Activated CD4-positive, alpha-beta T cell treated with anti-CD3 and anti-CD28 coated beads, Interleukin-2, amount 10 ng/mL, durations not matched to agents 24 days and 14 days (primary cell): Measurements from ENCODE around the gene PHKB. TPM values are rescaled to one million over a fixed set of nuclear protein-coding genes. Genes with fewer than 3 reads are reported as not detected.
"Not testable (repeated sequence)": the region's sequence is repeated elsewhere in the genome, so short reads cannot be mapped to it uniquely, and the experiment has no call there.

Experiments used
- DNase-seq: peaks from one replicate; pipeline ENCODE4 v3.0.0; 2022
- H3K27ac Mint-ChIP-seq: one replicate; pipeline ENCODE4 v1.8.0; 2022; ENCODE audit warnings: mild to moderate bottlenecking, mixed read lengths
- H3K27me3 Mint-ChIP-seq: one replicate; pipeline ENCODE4 v1.8.0; 2022; ENCODE audit warnings: mixed read lengths
- H3K36me3 Mint-ChIP-seq: one replicate; pipeline ENCODE4 v1.8.0; 2022; ENCODE audit warnings: low read depth, mild to moderate bottlenecking, mixed read lengths
- H3K4me1 Mint-ChIP-seq: one replicate; pipeline ENCODE4 v1.8.0; 2021; ENCODE audit warnings: mixed read lengths
- H3K4me3 Mint-ChIP-seq: one replicate; pipeline ENCODE4 v1.8.0; 2022; ENCODE audit warnings: mild to moderate bottlenecking, moderate library complexity, mixed read lengths
- H3K9me3 Mint-ChIP-seq: one replicate; pipeline ENCODE4 v1.8.0; 2021; ENCODE audit warnings: mixed read lengths
- intact Hi-C: fragments of 100-400 bp; cut with micrococcal nuclease; formaldehyde crosslinking; loops from one replicate; pipeline ENCODE4 v1.15.1; 2023
- total RNA-seq: library from RNA; stranded (reverse); gene quantifications from 2 replicates; pipeline ENCODE4 v1.2.3, GENCODE V29; 2022

The PHKB gene
- total RNA-seq, 1 donor from 2014 or later, result 27.9 TPM

GRCh38 chr16:47504599-47504998, 43.5 kb downstream of the PHKB start:
- no peak overlapping the region for H3K4me3 Mint-ChIP-seq
- intact Hi-C loops, result no loop called here
- H3K9me3 Mint-ChIP-seq, result no peaks in the 10 kb centered on the region
- no peak for DNase-seq
- no peaks in the 10 kb centered on the region for H3K27me3 Mint-ChIP-seq
- H3K27ac Mint-ChIP-seq, result no peak overlapping the region
- H3K36me3 Mint-ChIP-seq, result peaks cover 39% of the 10 kb centered on the region
- H3K4me1 Mint-ChIP-seq, result no peaks in the 10 kb centered on the region

- intact Hi-C loops, result no loop called here
- no peaks in the 10 kb centered on the region for H3K27me3 Mint-ChIP-seq
- no peak for DNase-seq
- no peak overlapping the region for H3K4me3 Mint-ChIP-seq
- no peak overlapping the region for H3K27ac Mint-ChIP-seq
- H3K36me3 Mint-ChIP-seq, result peaks cover 26% of the 10 kb centered on the region
- H3K9me3 Mint-ChIP-seq, result no peaks in the 10 kb centered on the region
- H3K4me1 Mint-ChIP-seq, result no peaks in the 10 kb centered on the region
These were observed 45.7 kb downstream of the PHKB start for GRCh38 chr16:47506800-47507199.

- Mint-ChIP-seq H3K27ac (no peak overlapping the region), H3K36me3 (peaks cover 28% of the 10 kb centered on the region), H3K4me1 (no peaks in the 10 kb centered on the region), H3K27me3 (no peaks in the 10 kb centered on the region), H3K9me3 (no peaks in the 10 kb centered on the region), H3K4me3 (no peak overlapping the region)
- DNase-seq, result no peak
- intact Hi-C loops, result no loop called here
These were observed 46.6 kb downstream of the PHKB start for GRCh38 chr16:47507701-47508100.

- Mint-ChIP-seq H3K4me3 (no peak overlapping the region), H3K27ac (no peak overlapping the region), H3K4me1 (no peaks in the 10 kb centered on the region), H3K27me3 (no peaks in the 10 kb centered on the region), H3K36me3 (peaks cover 18% of the 10 kb centered on the region), H3K9me3 (no peaks in the 10 kb centered on the region)
- no peak for DNase-seq
- intact Hi-C loops, result no loop called here
These were observed 50.8 kb downstream of the PHKB start for GRCh38 chr16:47511882-47512281.

GRCh38 chr16:47519037-47519436, 57.9 kb downstream of the PHKB start:
- no peak for DNase-seq
- no peak overlapping the region for H3K27ac Mint-ChIP-seq
- peaks cover 27% of the 10 kb centered on the region for H3K36me3 Mint-ChIP-seq
- H3K4me3 Mint-ChIP-seq, result no peak overlapping the region
- intact Hi-C loops, result no loop called here
- H3K27me3 Mint-ChIP-seq, result no peaks in the 10 kb centered on the region
- peaks cover 9% of the 10 kb centered on the region for H3K4me1 Mint-ChIP-seq
- peaks cover 7% of the 10 kb centered on the region for H3K9me3 Mint-ChIP-seq

- peaks cover 7% of the 10 kb centered on the region for H3K9me3 Mint-ChIP-seq
- intact Hi-C loops, result no loop called here
- no peak overlapping the region for H3K4me3 Mint-ChIP-seq
- peaks cover 28% of the 10 kb centered on the region for H3K36me3 Mint-ChIP-seq
- DNase-seq, result no peak
- H3K27ac Mint-ChIP-seq, result no peak overlapping the region
- H3K27me3 Mint-ChIP-seq, result no peaks in the 10 kb centered on the region
- peaks cover 9% of the 10 kb centered on the region for H3K4me1 Mint-ChIP-seq
These were observed 58.4 kb downstream of the PHKB start for GRCh38 chr16:47519546-47519945.

- H3K4me1 Mint-ChIP-seq, result peaks cover 9% of the 10 kb centered on the region
- H3K9me3 Mint-ChIP-seq, result peaks cover 7% of the 10 kb centered on the region
- intact Hi-C loops, result no loop called here
- H3K27ac Mint-ChIP-seq, result no peak overlapping the region
- no peaks in the 10 kb centered on the region for H3K27me3 Mint-ChIP-seq
- H3K36me3 Mint-ChIP-seq, result peaks cover 27% of the 10 kb centered on the region
- H3K4me3 Mint-ChIP-seq, result no peak overlapping the region
- DNase-seq, result no peak
These were observed 59.0 kb downstream of the PHKB start for GRCh38 chr16:47519996-47520679.

- H3K4me1 Mint-ChIP-seq, result peaks cover 9% of the 10 kb centered on the region
- H3K36me3 Mint-ChIP-seq, result peaks cover 20% of the 10 kb centered on the region
- DNase-seq, result no peak
- H3K27me3 Mint-ChIP-seq, result no peaks in the 10 kb centered on the region
- H3K4me3 Mint-ChIP-seq, result no peak overlapping the region
- peaks cover 7% of the 10 kb centered on the region for H3K9me3 Mint-ChIP-seq
- H3K27ac Mint-ChIP-seq, result no peak overlapping the region
- intact Hi-C loops, result no loop called here
These were observed 62.3 kb downstream of the PHKB start for GRCh38 chr16:47523342-47524006.

GRCh38 chr16:47524007-47524405, 62.9 kb downstream of the PHKB start:
- peaks cover 20% of the 10 kb centered on the region for H3K36me3 Mint-ChIP-seq
- no peak overlapping the region for H3K27ac Mint-ChIP-seq
- no peaks in the 10 kb centered on the region for H3K27me3 Mint-ChIP-seq
- peaks cover 9% of the 10 kb centered on the region for H3K4me1 Mint-ChIP-seq
- DNase-seq, result no peak
- H3K4me3 Mint-ChIP-seq, result no peak overlapping the region
- peaks cover 7% of the 10 kb centered on the region for H3K9me3 Mint-ChIP-seq
- intact Hi-C loops, result no loop called here

- intact Hi-C loops, result no loop called here
- Mint-ChIP-seq H3K4me3 (no peak overlapping the region), H3K36me3 (peaks cover 16% of the 10 kb centered on the region), H3K27ac (no peak overlapping the region), H3K27me3 (no peaks in the 10 kb centered on the region), H3K4me1 (peaks cover 3% of the 10 kb centered on the region), H3K9me3 (peaks cover 11% of the 10 kb centered on the region)
- DNase-seq, result no peak
These were observed 67.3 kb downstream of the PHKB start for GRCh38 chr16:47528431-47528830.

GRCh38 chr16:47533744-47534292, 72.7 kb downstream of the PHKB start:
- H3K27ac Mint-ChIP-seq, result no peak overlapping the region
- H3K4me3 Mint-ChIP-seq, result no peak overlapping the region
- no peaks in the 10 kb centered on the region for H3K27me3 Mint-ChIP-seq
- intact Hi-C loops, result no loop called here
- DNase-seq, result no peak
- H3K4me1 Mint-ChIP-seq, result peaks cover 6% of the 10 kb centered on the region
- H3K9me3 Mint-ChIP-seq, result peaks cover 12% of the 10 kb centered on the region
- peaks cover 20% of the 10 kb centered on the region for H3K36me3 Mint-ChIP-seq

- no peak for DNase-seq
- peaks cover 33% of the 10 kb centered on the region for H3K36me3 Mint-ChIP-seq
- no peaks in the 10 kb centered on the region for H3K27me3 Mint-ChIP-seq
- intact Hi-C loops, result loop anchor here (5.0 kb wide), 1 partner anchor 34 kb away; no protein-coding TSS in a partner anchor
- H3K4me3 Mint-ChIP-seq, result no peak overlapping the region
- H3K27ac Mint-ChIP-seq, result peak overlapping the region; percentile 8
- H3K4me1 Mint-ChIP-seq, result peaks cover 6% of the 10 kb centered on the region
- peaks cover 9% of the 10 kb centered on the region for H3K9me3 Mint-ChIP-seq
These were observed 77.3 kb downstream of the PHKB start for GRCh38 chr16:47538472-47538871.

GRCh38 chr16:47539707-47540670, 78.9 kb downstream of the PHKB start:
- not testable (repeated sequence) for H3K4me3 Mint-ChIP-seq, H3K27ac Mint-ChIP-seq, H3K27me3 Mint-ChIP-seq, DNase-seq, H3K4me1 Mint-ChIP-seq
- Mint-ChIP-seq H3K9me3 (peaks cover 16% of the 10 kb centered on the region), H3K36me3 (peaks cover 39% of the 10 kb centered on the region)
- intact Hi-C loops, result loop anchor here (5.0 kb wide), 1 partner anchor 32 kb away; no protein-coding TSS in a partner anchor
